ENCODE data around the gene SMPD3. TPM values are rescaled to one million over a fixed set of nuclear protein-coding genes. Genes with fewer than 3 reads are reported as not detected.

SMPD3 gene
- total RNA-seq, 4 donors from 2014 or later, result 51.1 to 168 (median 68.9) TPM

GRCh38 chr16:68455631-68456030, 7.3 kb upstream of the SMPD3 start:
- intact Hi-C loops (cut with DNase I; ENCODE audit: low total_unique reads) (no loop called here), in situ Hi-C loops (cut with MboI; ENCODE audit: low pct_ligation_motif_present in 1 of 4, low pct_unique_long_range_greater_than_20kb in 1 of 4, low sequenced_read_pairs in 3 of 4) (no loop called here)
- TF ChIP-seq POLR2A (IDR thresholded peaks at IDR 0.05) (no peak), CTCF (IDR thresholded peaks at IDR 0.05) (no peak), POLR2AphosphoS5 (IDR thresholded peaks at IDR 0.05) (no peak)
- Histone ChIP-seq H3K4me1 (no peaks in the 10 kb centered on the region), H3K27ac (no peak overlapping the region), H3K27me3 (no peaks in the 10 kb centered on the region), H3K36me3 (no peaks in the 10 kb centered on the region), H3K9me3 (no peaks in the 10 kb centered on the region), H3K4me3 (no peak overlapping the region)
- WGBS, 2 donors (ENCODE audit: low coverage in 1 of 2), result 89 to 93% methylated on average over 1 to 3 of the region's 3 CpGs
- DNase-seq, result no peak

- H3K4me1 ChIP-seq, result no peaks in the 10 kb centered on the region
- H3K36me3 ChIP-seq, result no peaks in the 10 kb centered on the region
- intact Hi-C loops (cut with DNase I; ENCODE audit: low total_unique reads), result no loop called here
- 62 to 66% methylated on average over 5 of the region's 5 CpGs for WGBS, 2 donors (ENCODE audit: low coverage in 1 of 2)
- DNase-seq, result no peak
- H3K4me3 ChIP-seq, result no peak overlapping the region
- no peaks in the 10 kb centered on the region for H3K9me3 ChIP-seq
- TF ChIP-seq CTCF (IDR thresholded peaks at IDR 0.05), result no peak
- no peak for TF ChIP-seq EP300 (IDR thresholded peaks at IDR 0.05; ENCODE audit: low read depth)
- TF ChIP-seq POLR2AphosphoS5 (IDR thresholded peaks at IDR 0.05), result no peak
- no peak for TF ChIP-seq POLR2A (IDR thresholded peaks at IDR 0.05)
- no peak overlapping the region for H3K27ac ChIP-seq
- H3K27me3 ChIP-seq, result no peaks in the 10 kb centered on the region
- in situ Hi-C loops (cut with MboI; ENCODE audit: low pct_ligation_motif_present in 1 of 4, low pct_unique_long_range_greater_than_20kb in 1 of 4, low sequenced_read_pairs in 3 of 4), result no loop called here
Observed at GRCh38 chr16:68454920-68455435, 6.7 kb upstream of the SMPD3 start.

- intact Hi-C loops (cut with DNase I; ENCODE audit: low total_unique reads), result no loop called here
- DNase-seq, result no peak
- H3K36me3 ChIP-seq, result no peaks in the 10 kb centered on the region
- TF ChIP-seq EP300 (IDR thresholded peaks at IDR 0.05; ENCODE audit: low read depth), result no peak
- no peak for TF ChIP-seq POLR2A (IDR thresholded peaks at IDR 0.05)
- no peak for TF ChIP-seq CTCF (IDR thresholded peaks at IDR 0.05)
- TF ChIP-seq POLR2AphosphoS5 (IDR thresholded peaks at IDR 0.05), result no peak
- in situ Hi-C loops (cut with MboI; ENCODE audit: low pct_ligation_motif_present in 1 of 4, low pct_unique_long_range_greater_than_20kb in 1 of 4, low sequenced_read_pairs in 3 of 4), result no loop called here
- no peaks in the 10 kb centered on the region for H3K9me3 ChIP-seq
- H3K27me3 ChIP-seq, result no peaks in the 10 kb centered on the region
- H3K27ac ChIP-seq, result no peak overlapping the region
- peaks cover 0 to 1% (median 0%) of the 10 kb centered on the region in 4 donors for H3K4me1 ChIP-seq
- 84 to 100% methylated on average over 2 of the region's 2 CpGs for WGBS, 2 donors (ENCODE audit: low coverage in 1 of 2)
- H3K4me3 ChIP-seq, result no peak overlapping the region
Observed at GRCh38 chr16:68453816-68454215, 5.5 kb upstream of the SMPD3 start.

- in situ Hi-C loops (cut with MboI; ENCODE audit: low pct_ligation_motif_present in 1 of 4, low pct_unique_long_range_greater_than_20kb in 1 of 4, low sequenced_read_pairs in 3 of 4) (no loop called here), intact Hi-C loops (cut with DNase I; ENCODE audit: low total_unique reads) (no loop called here)
- H3K4me1 ChIP-seq, result peaks cover 10 to 18% (median 11%) of the 10 kb centered on the region in 4 donors
- no peak for DNase-seq
- no peak overlapping the region for H3K27ac ChIP-seq
- 17 to 37% methylated on average over 1 of the region's 1 CpG for WGBS, 2 donors (ENCODE audit: low coverage in 1 of 2)
- H3K4me3 ChIP-seq, result no peak overlapping the region
- TF ChIP-seq CTCF (IDR thresholded peaks at IDR 0.05) (no peak), POLR2A (IDR thresholded peaks at IDR 0.05) (no peak)
- H3K36me3 ChIP-seq, result no peaks in the 10 kb centered on the region
- H3K27me3 ChIP-seq, result peaks cover 2% of the 10 kb centered on the region
- no peaks in the 10 kb centered on the region for H3K9me3 ChIP-seq
Observed at GRCh38 chr16:68452176-68452575, 3.9 kb upstream of the SMPD3 start.
